ENCODE measurements around the gene RBM38. TPM values are rescaled to one million over a fixed set of nuclear protein-coding genes. Genes with fewer than 3 reads are reported as not detected.
"Not testable (repeated sequence)": the region's sequence is repeated elsewhere in the genome, so short reads cannot be mapped to it uniquely, and the experiment has no call there.

Gene RBM38
- total and polyA plus RNA-seq, 2 of the 13 experiments (the other 11 are each of a cell fraction or from before 2014, with no cell fraction given) = 24.2 to 34.2 TPM

- TF ChIP-seq, protein P1, sequence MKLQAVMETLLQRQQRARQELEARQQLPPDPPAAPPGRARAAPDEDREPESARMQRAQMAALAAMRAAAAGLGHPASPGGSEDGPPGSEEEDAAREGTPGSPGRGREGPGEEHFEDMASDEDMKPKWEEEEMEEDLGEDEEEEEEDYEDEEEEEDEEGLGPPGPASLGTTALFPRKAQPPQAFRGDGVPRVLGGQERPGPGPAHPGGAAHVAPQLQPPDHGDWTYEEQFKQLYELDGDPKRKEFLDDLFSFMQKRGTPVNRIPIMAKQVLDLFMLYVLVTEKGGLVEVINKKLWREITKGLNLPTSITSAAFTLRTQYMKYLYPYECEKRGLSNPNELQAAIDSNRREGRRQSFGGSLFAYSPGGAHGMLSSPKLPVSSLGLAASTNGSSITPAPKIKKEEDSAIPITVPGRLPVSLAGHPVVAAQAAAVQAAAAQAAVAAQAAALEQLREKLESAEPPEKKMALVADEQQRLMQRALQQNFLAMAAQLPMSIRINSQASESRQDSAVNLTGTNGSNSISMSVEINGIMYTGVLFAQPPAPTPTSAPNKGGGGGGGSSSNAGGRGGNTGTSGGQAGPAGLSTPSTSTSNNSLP (IDR thresholded peaks at IDR 0.05; ENCODE audit: low read depth, low read length) = 0 out of 2 replicates have a peak, but pooled peaks have one; percentile 31
- TF ChIP-seq SMARCC2 (IDR thresholded peaks at IDR 0.05) (no peak), ZNF891 (CRISPR knock-in tag; IDR thresholded peaks at IDR 0.05) (no peak), HOXD1 (CRISPR knock-in tag; IDR thresholded peaks at IDR 0.05) (no peak), ZFP37 (CRISPR knock-in tag; IDR thresholded peaks at IDR 0.05; ENCODE audit: borderline replicate concordance) (no peak), NONO (IDR thresholded peaks at IDR 0.05) (no peak), NONO (CRISPR knock-in tag; conservative IDR thresholded peaks at IDR 0.05) (no peak), SALL1 (CRISPR knock-in tag; IDR thresholded peaks at IDR 0.05) (no peak), PHF8 (CRISPR knock-in tag; IDR thresholded peaks at IDR 0.05) (no peak), ZC3H4 (CRISPR knock-in tag; IDR thresholded peaks at IDR 0.05; ENCODE audit: borderline replicate concordance) (no peak), TSC22D2 (CRISPR knock-in tag; IDR thresholded peaks at IDR 0.05; ENCODE audit: borderline replicate concordance) (no peak)
Measured at GRCh38 chr20:57346477-57346876, 44.7 kb upstream of the RBM38 start (continued).

DNA sequence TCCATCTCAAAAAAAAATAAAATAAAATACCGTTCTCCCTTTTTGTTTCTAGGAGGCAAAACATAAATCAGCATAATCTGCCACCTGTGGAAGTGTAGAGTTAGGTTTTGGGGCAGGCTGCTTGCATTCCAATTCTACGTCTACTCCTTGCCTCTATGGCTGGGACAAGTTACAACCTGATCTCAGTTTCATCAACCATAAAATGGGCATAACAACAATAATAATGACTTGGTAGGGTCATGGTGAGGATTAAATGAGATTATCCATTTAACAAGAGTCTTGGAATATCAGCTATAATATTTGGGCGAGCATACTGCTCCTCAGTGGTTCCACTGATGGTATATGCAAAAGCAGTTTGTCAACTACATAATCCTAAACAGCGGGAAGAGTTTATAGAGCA, 43.8 kb upstream of the RBM38 start:
- Histone ChIP-seq H3K4me1 (ENCODE audit: insufficient read depth, low read length) (peaks cover 6% of the 10 kb centered on the region), H4K20me1 (ENCODE audit: insufficient read depth, low read length) (peaks cover 10% of the 10 kb centered on the region), H3K36me3 (replicated peaks in 1 of 2; ENCODE audit: control insufficient read depth in 1 of 2, insufficient read depth in 2 of 2, low read length in 2 of 2) (no peaks in the 10 kb centered on the region), H3K4me3 (replicated peaks in 1 of 3; ENCODE audit: insufficient read depth in 1 of 3, low read depth in 2 of 3, low read length in 3 of 3) (no peak overlapping the region), H3K9ac (ENCODE audit: insufficient read depth, low read depth, low read length) (no peak overlapping the region), H3K4me2 (ENCODE audit: low read depth, low read length) (no peak overlapping the region), H3K9me3 (ENCODE audit: low read length) (no peaks in the 10 kb centered on the region), H3K79me2 (ENCODE audit: insufficient read depth, low read length) (peaks cover 12% of the 10 kb centered on the region), H3K27me3 (ENCODE audit: control insufficient read depth in 1 of 2, insufficient read depth in 2 of 2, low read length in 2 of 2) (no peaks in the 10 kb centered on the region; a peak in 1 of 5 replicates), H2AFZ (ENCODE audit: low read length) (no peak overlapping the region), H3K27ac (ENCODE audit: extremely low read length, insufficient read depth, low read length) (no peak overlapping the region)
- POLR2A ChIA-PET = no interaction called here
- CTCF ChIA-PET (ENCODE audit: low intra/inter-chr PET ratio, low total read pairs) = interaction anchor here (6.5 kb wide), 1 partner anchor 256 kb away, joined by 176 read pairs; no protein-coding TSS in a partner anchor
- FAIRE-seq (no peak), DNase-seq (ENCODE audit: low spot score) (no peak), ATAC-seq (no peak)
- 26% methylated on average over 4 of the region's 4 CpGs for WGBS (ENCODE audit: low lambda C conversion rate)
- peak; percentile 56 for TF ChIP-seq ZNF629 (CRISPR knock-in tag; conservative IDR thresholded peaks at IDR 0.05)
- TF ChIP-seq SPEN (CRISPR knock-in tag; IDR thresholded peaks at IDR 0.05; ENCODE audit: low read depth) = no peak
- no TSS peak for BruUV-seq (replicated peaks)
- in situ Hi-C loops (cut with HindIII; ENCODE audit: extremely low pct_ligation_motif_present, low pct_unique_long_range_greater_than_20kb) (no loop called here), intact Hi-C loops (cut with micrococcal nuclease; ENCODE audit: unreplicated experiment) (loop anchor here (5.0 to 10.0 kb wide), 2 partner anchors 85 to 103 kb away; no protein-coding TSS in a partner anchor)

DNA sequence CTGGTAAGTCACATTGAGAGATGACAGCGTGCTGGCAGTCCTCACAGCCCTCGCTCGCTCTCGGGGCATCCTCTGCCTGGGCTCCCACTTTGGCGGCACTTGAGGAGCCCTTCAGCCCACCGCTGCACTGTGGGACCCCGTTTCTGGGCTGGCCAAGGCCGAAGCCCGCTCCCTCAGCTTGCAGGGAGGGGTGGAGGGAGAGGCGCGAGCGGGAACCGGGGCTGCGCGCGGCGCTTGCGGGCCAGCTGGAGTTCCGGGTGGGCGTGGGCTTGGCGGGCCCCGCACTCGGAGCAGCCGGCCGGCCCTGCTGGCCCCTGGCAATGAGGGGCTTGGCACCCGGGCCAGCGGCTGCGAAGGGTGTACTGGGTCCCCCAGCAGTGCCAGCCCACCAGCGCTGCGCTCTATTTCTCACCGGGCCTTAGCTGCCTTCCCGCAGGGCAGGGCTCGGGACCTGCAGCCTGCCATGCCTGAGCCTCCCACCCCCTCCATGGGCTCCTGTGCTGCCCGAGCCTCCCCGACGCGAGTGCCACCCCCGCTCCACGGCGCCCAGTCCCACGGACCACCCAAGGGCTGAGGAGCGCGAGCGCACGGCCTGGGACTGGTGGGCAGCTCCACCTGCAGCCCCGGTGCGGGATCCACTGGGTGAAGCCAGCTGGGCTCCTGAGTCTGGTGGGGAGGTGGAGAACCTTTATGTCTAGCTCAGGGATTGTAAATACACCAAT, 42.8 kb upstream of the RBM38 start:
- H3K79me2 ChIP-seq (ENCODE audit: insufficient read depth, low read length) = peaks cover 22% of the 10 kb centered on the region
- H3K4me3 ChIP-seq (replicated peaks in 1 of 3; ENCODE audit: insufficient read depth in 1 of 3, low read depth in 2 of 3, low read length in 3 of 3); H3K9me3 ChIP-seq (ENCODE audit: low read length); H3K27me3 ChIP-seq (ENCODE audit: control insufficient read depth in 1 of 2, insufficient read depth in 2 of 2, low read length in 2 of 2); H3K9ac ChIP-seq (ENCODE audit: insufficient read depth, low read depth, low read length); DNase-seq (ENCODE audit: low spot score); H3K36me3 ChIP-seq (replicated peaks in 1 of 2; ENCODE audit: control insufficient read depth in 1 of 2, insufficient read depth in 2 of 2, low read length in 2 of 2); H3K4me2 ChIP-seq (ENCODE audit: low read depth, low read length); BruUV-seq (replicated peaks); ATAC-seq; FAIRE-seq; H2AFZ ChIP-seq (ENCODE audit: low read length); POLR2A ChIA-PET; H3K27ac ChIP-seq (ENCODE audit: extremely low read length, insufficient read depth, low read length); in situ Hi-C loops (cut with HindIII; ENCODE audit: extremely low pct_ligation_motif_present, low pct_unique_long_range_greater_than_20kb); H4K20me1 ChIP-seq (ENCODE audit: insufficient read depth, low read length): not testable (repeated sequence)
- H3K4me1 ChIP-seq (ENCODE audit: insufficient read depth, low read length) = peaks cover 16% of the 10 kb centered on the region
- CTCF ChIA-PET (ENCODE audit: low intra/inter-chr PET ratio, low total read pairs) = interaction anchor here (6.5 kb wide), 1 partner anchor 257 kb away, joined by 176 read pairs; no protein-coding TSS in a partner anchor
- WGBS (ENCODE audit: low lambda C conversion rate) = 87% methylated on average over 30 of the region's 47 CpGs
- intact Hi-C loops (cut with micrococcal nuclease; ENCODE audit: unreplicated experiment) = loop anchor here (5.0 to 10.0 kb wide), 2 partner anchors 86 to 104 kb away; no protein-coding TSS in a partner anchor
